ENCODE data around the gene RNF224.

The RNF224 gene

GRCh38 chr9:137227054-137227852, at the start of gene RNF224:
RNF224 (plus strand) TSS chr9:137227502; CDS start chr9:137228336, 834 bp downstream.
- H2AFZ ChIP-seq, result peak within 1 kb of the TSS; percentile 4
- H3K79me2 ChIP-seq, result no peaks in the 10 kb centered on the region
- peak within 1 kb of the TSS; percentile 28 for H3K4me3 ChIP-seq (ENCODE audit: low read depth, low read length)
- TF ChIP-seq, protein P1, sequence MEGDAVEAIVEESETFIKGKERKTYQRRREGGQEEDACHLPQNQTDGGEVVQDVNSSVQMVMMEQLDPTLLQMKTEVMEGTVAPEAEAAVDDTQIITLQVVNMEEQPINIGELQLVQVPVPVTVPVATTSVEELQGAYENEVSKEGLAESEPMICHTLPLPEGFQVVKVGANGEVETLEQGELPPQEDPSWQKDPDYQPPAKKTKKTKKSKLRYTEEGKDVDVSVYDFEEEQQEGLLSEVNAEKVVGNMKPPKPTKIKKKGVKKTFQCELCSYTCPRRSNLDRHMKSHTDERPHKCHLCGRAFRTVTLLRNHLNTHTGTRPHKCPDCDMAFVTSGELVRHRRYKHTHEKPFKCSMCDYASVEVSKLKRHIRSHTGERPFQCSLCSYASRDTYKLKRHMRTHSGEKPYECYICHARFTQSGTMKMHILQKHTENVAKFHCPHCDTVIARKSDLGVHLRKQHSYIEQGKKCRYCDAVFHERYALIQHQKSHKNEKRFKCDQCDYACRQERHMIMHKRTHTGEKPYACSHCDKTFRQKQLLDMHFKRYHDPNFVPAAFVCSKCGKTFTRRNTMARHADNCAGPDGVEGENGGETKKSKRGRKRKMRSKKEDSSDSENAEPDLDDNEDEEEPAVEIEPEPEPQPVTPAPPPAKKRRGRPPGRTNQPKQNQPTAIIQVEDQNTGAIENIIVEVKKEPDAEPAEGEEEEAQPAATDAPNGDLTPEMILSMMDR (IDR thresholded peaks at IDR 0.05), result peak; percentile 76
- no peaks in the 10 kb centered on the region for H3K9me3 ChIP-seq (ENCODE audit: control insufficient read depth, low read length)
- H3K36me3 ChIP-seq (ENCODE audit: control insufficient read depth, insufficient read depth, low read length), result no peaks in the 10 kb centered on the region
- no peak within 1 kb of the TSS for H3K9ac ChIP-seq
- no peaks in the 10 kb centered on the region for H3K27me3 ChIP-seq (ENCODE audit: control insufficient read depth, insufficient read depth, low read length)
- peak within 1 kb of the TSS; percentile 64 for H3K4me2 ChIP-seq (ENCODE audit: low read length)
- H3K4me1 ChIP-seq, result peaks cover 5% of the 10 kb centered on the region
- H3K27ac ChIP-seq, result peak within 1 kb of the TSS; percentile 67

- Histone ChIP-seq H3K9me3 (ENCODE audit: control insufficient read depth, low read length) (no peaks in the 10 kb centered on the region), H3K4me2 (ENCODE audit: low read length) (no peak overlapping the region), H3K27me3 (ENCODE audit: control insufficient read depth, insufficient read depth, low read length) (no peaks in the 10 kb centered on the region), H2AFZ (no peak overlapping the region), H3K36me3 (ENCODE audit: control insufficient read depth, insufficient read depth, low read length) (no peaks in the 10 kb centered on the region), H3K4me3 (ENCODE audit: low read depth, low read length) (no peak overlapping the region), H3K27ac (no peak overlapping the region), H3K4me1 (no peaks in the 10 kb centered on the region), H3K9ac (no peak overlapping the region), H3K79me2 (no peaks in the 10 kb centered on the region)
- TF ChIP-seq, protein P1 (IDR thresholded peaks at IDR 0.05), result no peak
These were observed 48.9 kb upstream of the RNF224 start for GRCh38 chr9:137178201-137178938.

GRCh38 chr9:137178939-137179630, 48.2 kb upstream of the RNF224 start:
- TF ChIP-seq, protein P1 (IDR thresholded peaks at IDR 0.05), result no peak
- H3K9ac ChIP-seq, result no peak overlapping the region

DNA sequence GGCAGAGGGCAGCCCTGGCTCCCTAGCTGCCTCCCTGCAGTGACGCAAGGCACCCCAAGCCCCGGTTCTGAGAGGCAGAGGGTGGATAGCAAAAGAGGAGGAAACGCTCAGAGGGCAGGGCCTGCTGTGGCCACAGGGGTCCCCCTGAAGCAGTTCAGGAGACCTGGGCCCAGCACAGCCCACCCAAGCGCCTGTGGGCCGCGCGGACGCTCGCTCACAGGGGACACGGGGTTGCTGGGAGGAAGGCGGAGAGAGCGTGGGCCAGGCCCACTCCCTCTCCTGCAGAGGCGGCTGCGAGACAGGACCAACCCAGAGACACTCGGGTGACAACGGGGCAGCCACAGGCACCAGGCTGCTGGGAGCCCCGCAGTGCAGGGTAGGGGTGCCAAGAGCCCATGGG, 47.5 kb upstream of the RNF224 start:
- no peaks in the 10 kb centered on the region for H3K36me3 ChIP-seq (ENCODE audit: control insufficient read depth, insufficient read depth, low read length)
- H3K4me3 ChIP-seq (ENCODE audit: low read depth, low read length), result no peak overlapping the region
- H3K27me3 ChIP-seq (ENCODE audit: control insufficient read depth, insufficient read depth, low read length), result no peaks in the 10 kb centered on the region
- no peaks in the 10 kb centered on the region for H3K4me1 ChIP-seq
- H3K4me2 ChIP-seq (ENCODE audit: low read length), result no peak overlapping the region
- H2AFZ ChIP-seq, result no peak overlapping the region
- H3K27ac ChIP-seq, result no peak overlapping the region
- H3K9ac ChIP-seq, result no peak overlapping the region
- TF ChIP-seq, protein P1 (IDR thresholded peaks at IDR 0.05), result no peak
- no peaks in the 10 kb centered on the region for H3K79me2 ChIP-seq
- H3K9me3 ChIP-seq (ENCODE audit: control insufficient read depth, low read length), result no peaks in the 10 kb centered on the region

More at GRCh38 chr9:137178939-137179630, 48.2 kb upstream of the RNF224 start:
- no peaks in the 10 kb centered on the region for H3K4me1 ChIP-seq
- H3K27ac ChIP-seq, result no peak overlapping the region
- no peaks in the 10 kb centered on the region for H3K9me3 ChIP-seq (ENCODE audit: control insufficient read depth, low read length)
- no peaks in the 10 kb centered on the region for H3K36me3 ChIP-seq (ENCODE audit: control insufficient read depth, insufficient read depth, low read length)
- H3K4me2 ChIP-seq (ENCODE audit: low read length), result no peak overlapping the region
- H2AFZ ChIP-seq, result no peak overlapping the region
- no peak overlapping the region for H3K4me3 ChIP-seq (ENCODE audit: low read depth, low read length)
- no peaks in the 10 kb centered on the region for H3K79me2 ChIP-seq
- H3K27me3 ChIP-seq (ENCODE audit: control insufficient read depth, insufficient read depth, low read length), result no peaks in the 10 kb centered on the region
